Sigmoid colon (tissue), 4 donors: ENCODE measurements around the gene STK17A.

ENCODE experiments used
- EP300 ChIP-seq, 4 donors: sonication (generic); formaldehyde crosslinking; IDR thresholded peaks; one replicate each; pipeline ENCODE4 v1.6.1; 2017; ENCODE audit warnings: antibody characterized with exemption in 4 of 4
- POLR2A ChIP-seq, 2 donors: fragments of 450-650 bp; IDR thresholded peaks; one replicate each; pipeline ENCODE4 v1.6.1; 2016; ENCODE audit warnings: antibody characterized with exemption in 2 of 2, mild to moderate bottlenecking in 2 of 2, moderate library complexity in 2 of 2
- TF ChIP-seq, protein P1 (sequence below), 4 experiments: fragments of 450-650 bp in 3 of 4; fragments of 200-600 bp in 1 of 4; IDR thresholded peaks; one replicate each; pipeline ENCODE4 v1.5.1; 2016 to 2019; ENCODE audit warnings: antibody characterized with exemption in 4 of 4, mild to moderate bottlenecking in 3 of 4, moderate library complexity in 2 of 4

DNA sequence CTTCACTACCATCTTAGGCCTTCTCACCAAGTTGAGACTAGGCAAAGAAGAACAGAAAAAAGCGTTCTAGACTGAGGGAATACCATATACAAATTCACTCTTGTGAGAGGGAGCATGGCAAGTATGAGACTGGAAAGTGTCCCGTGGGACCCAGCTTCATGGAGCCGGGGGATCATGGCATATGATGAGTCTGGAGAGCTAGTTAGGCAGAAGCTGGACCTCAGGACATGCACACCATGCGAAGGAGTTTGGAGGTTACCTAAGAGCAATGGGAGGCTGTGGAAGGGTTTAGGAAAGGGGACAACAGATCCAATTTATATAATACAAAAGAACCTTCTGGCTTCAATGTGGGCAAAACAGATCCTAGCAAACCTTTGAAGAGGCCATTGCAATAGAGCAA, 34.1 kb downstream of the STK17A start:
- TF ChIP-seq POLR2A (IDR thresholded peaks at IDR 0.05) (no peak), EP300 (IDR thresholded peaks at IDR 0.05) (no peak)
- TF ChIP-seq, protein P1, sequence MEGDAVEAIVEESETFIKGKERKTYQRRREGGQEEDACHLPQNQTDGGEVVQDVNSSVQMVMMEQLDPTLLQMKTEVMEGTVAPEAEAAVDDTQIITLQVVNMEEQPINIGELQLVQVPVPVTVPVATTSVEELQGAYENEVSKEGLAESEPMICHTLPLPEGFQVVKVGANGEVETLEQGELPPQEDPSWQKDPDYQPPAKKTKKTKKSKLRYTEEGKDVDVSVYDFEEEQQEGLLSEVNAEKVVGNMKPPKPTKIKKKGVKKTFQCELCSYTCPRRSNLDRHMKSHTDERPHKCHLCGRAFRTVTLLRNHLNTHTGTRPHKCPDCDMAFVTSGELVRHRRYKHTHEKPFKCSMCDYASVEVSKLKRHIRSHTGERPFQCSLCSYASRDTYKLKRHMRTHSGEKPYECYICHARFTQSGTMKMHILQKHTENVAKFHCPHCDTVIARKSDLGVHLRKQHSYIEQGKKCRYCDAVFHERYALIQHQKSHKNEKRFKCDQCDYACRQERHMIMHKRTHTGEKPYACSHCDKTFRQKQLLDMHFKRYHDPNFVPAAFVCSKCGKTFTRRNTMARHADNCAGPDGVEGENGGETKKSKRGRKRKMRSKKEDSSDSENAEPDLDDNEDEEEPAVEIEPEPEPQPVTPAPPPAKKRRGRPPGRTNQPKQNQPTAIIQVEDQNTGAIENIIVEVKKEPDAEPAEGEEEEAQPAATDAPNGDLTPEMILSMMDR (IDR thresholded peaks at IDR 0.05) = no peak
